Endodermal cell (in vitro differentiated cells): ENCODE measurements around the gene TUBB3. TPM values are rescaled to one million over a fixed set of nuclear protein-coding genes. Genes with fewer than 3 reads are reported as not detected.
A peak's percentile ranks its signal among the peaks of the same experiment; 100 is the strongest.

ENCODE experiments used
- DNase-seq: peaks from one replicate; pipeline ENCODE4 v3.0.0-alpha.2; 2017
- H3K27ac ChIP-seq: 2 replicates; pipeline ENCODE4 v1.5.1; 2013; ENCODE audit warnings: mild to moderate bottlenecking, low read depth, low read length, moderate library complexity
- H3K27me3 ChIP-seq: 2 replicates; pipeline ENCODE4 v1.6.1; 2013; ENCODE audit warnings: mild to moderate bottlenecking, low read length, moderate library complexity; ENCODE audit not compliant: insufficient read depth, control insufficient read depth, poor library complexity, severe bottlenecking
- H3K36me3 ChIP-seq: 2 replicates; pipeline ENCODE4 v1.7.0; 2013; ENCODE audit warnings: mild to moderate bottlenecking, low read length, moderate library complexity; ENCODE audit not compliant: control insufficient read depth, insufficient read depth
- H3K4me1 ChIP-seq: one replicate; pipeline ENCODE4 v1.7.0; 2013; ENCODE audit warnings: low read length; ENCODE audit not compliant: control insufficient read depth, insufficient read depth
- H3K4me3 ChIP-seq: 2 replicates; pipeline ENCODE4 v1.5.1; 2013; ENCODE audit warnings: mild to moderate bottlenecking, low read length, moderate library complexity
- H3K9ac ChIP-seq: 2 replicates; pipeline ENCODE4 v1.6.1; 2013; ENCODE audit warnings: mild to moderate bottlenecking, low read length, moderate library complexity; ENCODE audit not compliant: poor library complexity, severe bottlenecking; ENCODE audit errors: extremely low read depth
- H3K9me3 ChIP-seq: 2 replicates; pipeline ENCODE4 v1.6.1; 2013; ENCODE audit warnings: mild to moderate bottlenecking, low read length, moderate library complexity; ENCODE audit not compliant: control insufficient read depth
- H3K27ac Mint-ChIP-seq: 2 replicates; pipeline ENCODE4 v1.8.0; 2020; ENCODE audit warnings: mixed read lengths
- H3K27me3 Mint-ChIP-seq: 2 replicates; pipeline ENCODE4 v1.8.0; 2021; ENCODE audit warnings: mild to moderate bottlenecking, mixed read lengths; ENCODE audit not compliant: insufficient read depth
- H3K36me3 Mint-ChIP-seq: 2 replicates; pipeline ENCODE4 v1.8.0; 2020; ENCODE audit warnings: low read depth, mixed read lengths
- H3K4me1 Mint-ChIP-seq: 2 replicates; pipeline ENCODE4 v1.8.0; 2020; ENCODE audit warnings: mixed read lengths
- H3K4me3 Mint-ChIP-seq: 2 replicates; pipeline ENCODE4 v1.8.0; 2020; ENCODE audit warnings: mild to moderate bottlenecking, moderate library complexity, mixed read lengths
- H3K9me3 Mint-ChIP-seq: 2 replicates; pipeline ENCODE4 v1.8.0; 2020; ENCODE audit warnings: mild to moderate bottlenecking, mixed read lengths
- CTCF ChIP-seq: fragments of 200-600 bp; sonication (generic); conservative IDR thresholded peaks from 2 replicates; pipeline ENCODE4 v1.5.0; 2021; ENCODE audit warnings: antibody characterized with exemption, mild to moderate bottlenecking
- WGBS, 2 experiments: methylation state at CpG; one replicate each; pipeline versions ENCODE4 v1.1.5 to v1.1.7; 2013; ENCODE audit warnings: missing lambda C conversion rate in 2 of 2, mixed read lengths in 1 of 2; ENCODE audit not compliant: insufficient coverage in 1 of 2, insufficient read length in 1 of 2; 5-methylcytosine and 5-hydroxymethylcytosine counted together
- total RNA-seq, 2 donors: library from RNA; stranded (reverse); fragmentation: NEBNext Ultra II Directional in 1 of 2; extraction: Animal tissue kit (Norgen Biotek cat#: 25700) in 1 of 2; gene quantifications; 2 replicates in 1 of 2; 3 replicates in 1 of 2; pipeline ENCODE4 v1.2.1, GENCODE V29; 2021

Gene TUBB3
- total RNA-seq, 2 donors from 2014 or later, result 109 to 140 TPM

GRCh38 chr16:89908236-89908635 lies 14.9 kb upstream of the TUBB3 start:
- Mint-ChIP-seq H3K36me3 (peaks cover 62% of the 10 kb centered on the region), H3K27ac (no peak overlapping the region), H3K27me3 (no peaks in the 10 kb centered on the region), H3K4me3 (no peak overlapping the region), H3K9me3 (peaks cover 21% of the 10 kb centered on the region), H3K4me1 (peaks cover 2% of the 10 kb centered on the region)
- no peak for TF ChIP-seq CTCF
- Histone ChIP-seq H3K4me3 (no peak overlapping the region), H3K36me3 (peaks cover 67% of the 10 kb centered on the region), H3K4me1 (no peaks in the 10 kb centered on the region), H3K27ac (no peak overlapping the region), H3K9ac (no peak overlapping the region), H3K9me3 (peaks cover 15% of the 10 kb centered on the region), H3K27me3 (no peaks in the 10 kb centered on the region)
- WGBS, 2 experiments, result 90 to 100% methylated on average over 3 of the region's 4 CpGs
- no peak for DNase-seq

- DNase-seq, result peak; percentile 94
- H3K4me3 ChIP-seq, result no peak overlapping the region
- Mint-ChIP-seq H3K4me1 (peaks cover 2% of the 10 kb centered on the region), H3K36me3 (peaks cover 53% of the 10 kb centered on the region), H3K27me3 (no peaks in the 10 kb centered on the region), H3K4me3 (no peak overlapping the region), H3K27ac (peak overlapping the region; percentile 64), H3K9me3 (peaks cover 21% of the 10 kb centered on the region)
- H3K27me3 ChIP-seq, result no peaks in the 10 kb centered on the region
- 83% methylated on average over 40 to 47 of the region's 47 CpGs for WGBS, 2 experiments
- H3K27ac ChIP-seq, result no peak overlapping the region
- peaks cover 62% of the 10 kb centered on the region for H3K36me3 ChIP-seq
- peaks cover 15% of the 10 kb centered on the region for H3K9me3 ChIP-seq
- H3K9ac ChIP-seq, result no peak overlapping the region
- TF ChIP-seq CTCF, result peak; percentile 96
- no peaks in the 10 kb centered on the region for H3K4me1 ChIP-seq
These were observed 13.1 kb upstream of the TUBB3 start for GRCh38 chr16:89909777-89910716.

- peaks cover 54% of the 10 kb centered on the region for H3K36me3 ChIP-seq
- H3K27me3 ChIP-seq, result no peaks in the 10 kb centered on the region
- H3K27ac Mint-ChIP-seq, result no peak overlapping the region
- peaks cover 2% of the 10 kb centered on the region for H3K4me1 Mint-ChIP-seq
- H3K4me3 ChIP-seq, result no peak overlapping the region
- no peak overlapping the region for H3K9ac ChIP-seq
- WGBS, 2 experiments, result 95% methylated on average over 21 to 27 of the region's 27 CpGs
- H3K27me3 Mint-ChIP-seq, result no peaks in the 10 kb centered on the region
- H3K27ac ChIP-seq, result no peak overlapping the region
- no peak for TF ChIP-seq CTCF
- H3K4me3 Mint-ChIP-seq, result no peak overlapping the region
- peaks cover 19% of the 10 kb centered on the region for H3K9me3 Mint-ChIP-seq
- peaks cover 15% of the 10 kb centered on the region for H3K9me3 ChIP-seq
- H3K4me1 ChIP-seq, result no peaks in the 10 kb centered on the region
- no peak for DNase-seq
- peaks cover 46% of the 10 kb centered on the region for H3K36me3 Mint-ChIP-seq
These were observed 12.3 kb upstream of the TUBB3 start for GRCh38 chr16:89910717-89911354.
